ENCODE data around the gene NPHP4.

NPHP4 gene

DNA sequence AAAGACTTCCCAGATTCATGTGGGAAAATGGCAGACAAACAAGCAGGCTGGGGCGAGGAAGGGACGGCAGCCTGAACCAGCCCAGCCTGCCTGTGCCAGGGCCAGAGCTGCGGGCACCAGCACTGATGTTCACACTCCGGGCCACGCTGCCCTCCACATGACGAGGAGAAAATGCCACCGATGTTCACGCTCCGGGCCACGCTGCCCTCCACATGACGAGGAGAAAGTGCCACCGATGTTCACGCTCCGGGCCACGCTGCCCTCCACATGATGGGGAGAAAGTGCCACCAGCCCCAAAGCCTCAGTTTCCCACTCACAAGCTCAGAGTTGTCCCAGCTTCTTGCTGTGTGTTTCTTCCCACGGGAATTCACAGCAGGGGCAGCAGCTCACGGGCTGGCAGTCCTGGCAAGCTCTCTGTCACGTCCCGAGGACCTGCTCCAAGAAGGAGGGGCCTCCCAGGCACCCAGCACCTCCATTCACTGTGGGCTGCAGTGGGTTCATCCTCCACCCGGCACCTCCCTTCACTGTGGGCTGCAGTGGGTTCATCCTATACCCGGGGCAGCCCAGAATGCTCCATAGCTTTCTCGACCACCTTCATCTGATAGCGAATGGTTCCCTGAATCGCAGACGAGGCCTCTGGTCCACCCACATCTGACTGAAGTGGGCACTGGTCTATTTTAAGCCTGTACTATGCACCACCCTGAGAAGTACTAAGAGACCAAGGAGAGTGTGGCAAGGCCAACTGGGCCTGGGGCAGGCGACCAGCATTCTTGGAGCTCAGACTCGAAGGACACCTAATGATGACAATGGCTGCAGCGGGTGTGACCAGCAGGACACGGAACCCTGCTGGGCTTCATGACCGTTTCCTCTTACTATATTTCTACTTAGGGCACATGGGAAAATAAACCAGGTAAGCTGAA, 108.8 kb downstream of the NPHP4 start:
- in situ Hi-C loops (cut with MboI; ENCODE audit: low sequenced_read_pairs) = no loop called here

GRCh38 chr1:5882367-5883128, 109.7 kb downstream of the NPHP4 start:
- in situ Hi-C loops (cut with MboI; ENCODE audit: low sequenced_read_pairs) = no loop called here

GRCh38 chr1:5881526-5882222, 110.6 kb downstream of the NPHP4 start:
- in situ Hi-C loops (cut with MboI; ENCODE audit: low sequenced_read_pairs) = no loop called here

DNA sequence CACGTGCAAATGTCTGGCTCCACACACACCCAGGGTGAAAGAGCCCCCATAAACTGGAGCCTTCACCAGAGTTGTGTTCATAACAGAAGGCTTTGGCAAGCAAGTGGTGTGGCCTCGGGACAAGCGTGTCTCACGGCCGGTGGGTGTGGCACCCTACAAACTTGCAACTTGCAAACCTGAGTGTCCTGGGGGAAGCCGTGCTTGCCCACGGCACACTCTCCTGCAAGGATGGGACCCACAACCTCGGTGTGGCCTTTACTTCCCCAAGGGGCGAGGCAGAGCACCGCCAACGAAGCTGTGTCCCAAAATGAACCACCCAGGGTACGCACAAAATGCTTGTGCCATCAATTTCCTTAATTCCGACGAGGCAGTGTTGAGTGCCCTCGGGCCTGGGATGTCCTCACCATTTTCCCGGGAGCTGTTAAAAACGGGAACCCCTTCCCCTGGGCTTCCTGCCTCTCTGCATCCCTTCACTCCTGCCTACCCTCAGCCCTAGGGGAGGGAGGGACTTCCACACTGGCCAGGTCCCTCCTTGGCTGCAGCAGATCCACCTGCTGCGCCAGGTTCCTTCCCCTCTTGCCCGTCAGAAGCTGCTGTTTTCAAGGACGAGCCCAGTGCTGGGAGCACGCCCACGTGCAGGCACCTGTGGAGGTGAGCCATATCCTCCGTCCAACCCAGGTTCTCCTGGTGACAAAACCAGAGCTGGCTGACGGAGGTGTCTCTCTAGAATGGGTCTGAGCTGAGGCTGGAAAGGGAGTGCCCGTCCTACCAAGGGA, 111.4 kb downstream of the NPHP4 start:
- in situ Hi-C loops (cut with MboI; ENCODE audit: low sequenced_read_pairs) = no loop called here

DNA sequence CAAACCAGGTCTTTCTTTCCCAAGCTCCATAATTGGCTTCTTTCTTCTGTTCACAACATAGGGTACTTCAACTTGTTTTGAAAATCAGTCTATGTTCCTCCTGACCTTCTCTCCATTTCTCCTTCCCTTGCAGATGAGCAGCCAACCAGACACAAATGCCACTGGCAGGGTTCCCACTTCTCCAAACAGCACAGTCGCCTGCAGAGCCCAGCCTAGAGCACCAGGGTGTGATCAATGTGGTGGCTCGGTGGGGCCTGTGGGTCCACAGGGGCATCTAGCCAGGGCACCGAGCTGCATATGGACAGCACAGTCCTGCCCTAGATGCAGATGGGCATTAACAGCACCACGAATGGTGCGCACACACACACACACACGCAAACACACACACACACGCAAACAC, 112.8 kb downstream of the NPHP4 start:
- in situ Hi-C loops (cut with MboI; ENCODE audit: low sequenced_read_pairs) = no loop called here

DNA sequence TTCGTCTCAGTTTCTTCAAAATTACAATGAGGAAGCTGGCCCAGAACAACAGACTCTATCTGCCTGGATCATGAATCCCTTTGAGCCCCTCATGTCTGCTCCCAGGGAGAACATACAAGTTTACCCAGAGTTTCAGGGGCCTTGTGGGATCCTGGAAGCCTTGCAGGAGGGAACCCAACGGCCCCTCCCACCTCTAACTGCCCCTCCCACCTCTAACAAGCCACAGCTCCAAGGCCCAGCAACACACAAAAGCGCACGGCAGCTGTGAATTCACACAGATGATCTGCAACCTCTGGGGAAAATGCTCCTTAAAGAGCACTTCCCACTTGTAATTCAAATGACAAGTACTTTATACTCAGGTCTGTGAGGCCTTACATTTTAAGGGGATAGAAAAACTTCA, 113.3 kb downstream of the NPHP4 start:
- in situ Hi-C loops (cut with MboI; ENCODE audit: low sequenced_read_pairs) = no loop called here

GRCh38 chr1:5877683-5878530, 114.3 kb downstream of the NPHP4 start:
- in situ Hi-C loops (cut with MboI; ENCODE audit: low sequenced_read_pairs) = no loop called here

DNA sequence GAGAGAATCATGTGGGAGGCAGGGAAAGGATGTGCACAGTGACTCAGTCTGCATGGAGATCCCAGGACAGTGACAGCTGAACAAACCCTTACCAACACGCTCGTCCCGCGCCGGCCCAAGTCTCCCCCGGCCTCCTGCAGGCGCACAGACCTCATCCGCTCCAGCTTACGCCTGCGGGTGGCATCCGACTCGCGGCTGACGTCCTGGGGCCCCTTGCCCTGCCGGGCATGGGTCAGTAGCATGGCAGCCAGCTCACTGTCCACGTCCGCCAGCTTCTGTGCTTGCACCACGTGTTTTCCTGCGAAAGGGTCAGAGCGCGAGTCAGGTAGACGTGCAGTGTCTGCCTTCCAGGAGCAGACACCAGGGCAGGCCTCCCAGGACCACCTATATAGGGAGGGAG, 115.2 kb downstream of the NPHP4 start:
- in situ Hi-C loops (cut with MboI; ENCODE audit: low sequenced_read_pairs) = no loop called here

DNA sequence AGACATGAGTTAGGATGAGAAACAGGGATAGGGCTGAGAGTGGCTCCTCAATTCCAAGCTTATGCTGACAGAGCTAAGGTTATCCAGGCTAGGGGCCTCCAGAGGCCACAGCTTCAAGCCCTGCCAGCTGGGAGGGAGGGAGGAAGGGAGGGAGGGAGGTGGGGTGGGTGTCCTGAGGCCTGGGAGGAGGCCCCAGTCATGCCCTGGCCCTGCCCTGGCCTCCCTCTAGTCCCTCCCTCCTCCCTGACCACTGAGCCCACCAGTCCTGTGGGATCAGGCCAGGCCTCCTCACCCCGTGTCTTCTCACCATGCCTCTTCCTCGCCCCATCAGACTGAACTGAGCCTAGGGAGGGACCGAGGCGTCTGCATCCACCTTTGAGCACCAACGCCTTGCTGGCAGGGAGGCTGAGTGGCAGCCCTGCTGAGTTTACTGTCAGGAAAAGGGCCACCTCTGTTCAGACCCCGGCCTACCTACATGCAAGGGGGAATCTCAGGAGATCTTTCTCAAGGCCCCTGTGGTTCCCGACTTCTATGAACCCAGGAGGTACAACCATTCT, 116.1 kb downstream of the NPHP4 start:
- in situ Hi-C loops (cut with MboI; ENCODE audit: low sequenced_read_pairs) = no loop called here

DNA sequence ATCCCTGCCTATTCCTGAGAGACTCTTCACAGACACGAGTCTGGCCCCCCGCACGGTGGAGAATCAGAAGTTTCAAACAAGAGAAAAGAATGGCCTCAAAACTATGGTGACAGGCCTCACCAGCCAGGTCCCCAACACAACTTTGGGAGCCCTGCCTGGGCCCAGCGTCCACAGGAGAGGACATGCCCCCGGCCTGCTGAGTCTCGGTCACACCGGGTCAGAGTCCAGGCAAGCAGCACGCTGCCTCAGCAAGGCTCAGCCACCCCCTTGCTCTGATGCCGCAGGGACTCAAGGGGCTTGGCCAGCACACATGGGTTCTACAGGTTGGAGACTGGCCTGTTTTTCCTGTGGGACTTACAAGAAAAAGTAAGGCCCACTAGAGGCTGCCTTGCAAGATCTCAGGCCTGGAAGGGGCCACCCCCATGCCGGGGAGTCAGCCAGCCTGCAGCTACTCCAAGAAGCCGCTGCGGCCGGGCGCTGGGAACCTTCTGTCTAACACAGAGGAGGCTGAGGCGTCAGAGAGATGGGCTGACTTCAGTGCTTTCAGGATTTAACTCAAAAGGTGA, 116.8 kb downstream of the NPHP4 start:
- in situ Hi-C loops (cut with MboI; ENCODE audit: low sequenced_read_pairs) = no loop called here

GRCh38 chr1:5874416-5875110, 117.7 kb downstream of the NPHP4 start:
- in situ Hi-C loops (cut with MboI; ENCODE audit: low sequenced_read_pairs) = no loop called here

DNA sequence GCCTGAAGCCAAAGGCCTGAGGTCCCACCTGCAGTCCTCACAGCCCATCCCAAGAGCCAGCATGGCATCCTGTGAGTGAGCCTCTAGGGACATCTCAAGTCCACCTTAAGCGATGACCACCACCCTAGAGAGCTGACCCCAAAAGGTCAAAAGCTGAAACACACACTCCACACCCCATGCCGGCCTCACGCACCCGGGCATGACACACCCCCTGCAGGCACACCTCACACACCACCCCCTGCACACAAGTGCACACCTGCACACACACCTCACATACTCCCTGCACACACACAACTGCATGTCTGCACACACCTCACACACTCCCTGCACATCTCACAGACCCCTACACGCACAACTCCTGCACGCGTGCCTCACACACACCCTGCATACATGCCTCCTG, 118.7 kb downstream of the NPHP4 start:
- in situ Hi-C loops (cut with MboI; ENCODE audit: low sequenced_read_pairs) = no loop called here

GRCh38 chr1:5872886-5873285, 119.3 kb downstream of the NPHP4 start:
- in situ Hi-C loops (cut with MboI; ENCODE audit: low sequenced_read_pairs) = no loop called here

- in situ Hi-C loops (cut with MboI; ENCODE audit: low sequenced_read_pairs) = no loop called here
These were observed 123.2 kb downstream of the NPHP4 start for GRCh38 chr1:5868931-5869500.

DNA sequence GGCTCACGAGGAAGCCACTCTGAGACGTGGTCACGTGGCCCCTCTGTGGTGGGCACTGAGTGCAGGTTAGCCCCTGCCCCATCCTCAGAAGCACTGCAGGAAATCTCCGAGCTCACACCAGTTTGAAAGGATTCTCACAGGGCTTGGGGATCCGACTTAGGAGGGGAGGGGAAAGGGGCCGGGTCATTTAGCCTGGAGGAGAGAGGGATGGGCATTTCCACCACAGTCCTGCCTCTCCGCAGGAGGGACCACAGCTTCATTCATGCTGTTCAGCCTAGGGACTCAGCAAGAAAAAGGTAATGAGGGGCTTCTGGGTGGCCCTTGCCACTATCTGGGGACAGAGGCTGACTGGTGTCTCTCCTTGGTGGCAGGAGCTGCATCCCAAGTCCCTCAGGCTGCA, 126.5 kb downstream of the NPHP4 start:
- in situ Hi-C loops (cut with MboI; ENCODE audit: low sequenced_read_pairs) = no loop called here

DNA sequence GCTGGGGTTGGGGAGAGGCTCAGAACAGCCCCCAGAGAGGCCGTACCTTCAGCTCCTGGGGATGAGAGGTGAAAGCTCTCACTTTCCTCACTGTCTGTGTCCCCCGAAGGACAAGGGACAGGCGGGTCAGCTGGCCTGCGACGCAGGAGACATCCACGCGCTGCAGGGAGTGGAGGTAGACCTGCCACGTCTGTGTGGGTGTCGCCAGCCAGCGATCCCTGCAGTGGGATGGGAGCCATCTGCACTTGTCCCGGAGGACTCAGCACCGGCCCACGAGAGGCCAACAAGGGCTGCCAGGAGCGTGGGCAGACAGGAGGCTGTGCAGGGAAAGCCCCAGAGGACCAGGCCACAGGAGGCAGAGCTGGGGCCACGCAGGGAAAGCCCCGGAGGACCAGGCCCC, 127.2 kb downstream of the NPHP4 start:
- in situ Hi-C loops (cut with MboI; ENCODE audit: low sequenced_read_pairs) = no loop called here

- in situ Hi-C loops (cut with MboI; ENCODE audit: low sequenced_read_pairs) = no loop called here
These were observed 128.0 kb downstream of the NPHP4 start for GRCh38 chr1:5864256-5864655.

GRCh38 chr1:5863238-5863637, 129.0 kb downstream of the NPHP4 start:
- in situ Hi-C loops (cut with MboI; ENCODE audit: low sequenced_read_pairs) = no loop called here

All from HL-60/S4 treated with retinoic acid at 250 ng/mL for 4 days and 3 days (cell line).